H1 (cell line): ENCODE measurements around the gene AGPS.

Experiments used
- ATF3 ChIP-seq: IDR thresholded peaks from 2 replicates; pipeline ENCODE4 v1.6.1; 2011; ENCODE audit warnings: low read depth, mild to moderate bottlenecking, low read length; ENCODE audit not compliant: insufficient read depth
- CTCF ChIP-seq, 3 experiments: IDR thresholded peaks; 1 replicate in 2 of 3; 2 replicates in 1 of 3; pipeline versions ENCODE4 v1.5.1 to v1.6.1; 2011; ENCODE audit warnings: low read length in 3 of 3, mild to moderate bottlenecking in 3 of 3, inconsistent platforms in 2 of 3, low read depth in 1 of 3, moderate library complexity in 1 of 3; ENCODE audit not compliant: insufficient read depth in 1 of 3; ENCODE audit errors: control extremely low read depth in 1 of 3
- EZH2 ChIP-seq: fragments of 200-600 bp; sonication (generic); IDR thresholded peaks from 2 replicates; pipeline ENCODE4 v1.7.1; 2012; ENCODE audit warnings: low read depth, mild to moderate bottlenecking, moderate library complexity, low read length, inconsistent platforms; ENCODE audit not compliant: severe bottlenecking
- JUND ChIP-seq: IDR thresholded peaks from 2 replicates; pipeline ENCODE4 v1.6.1; 2011; ENCODE audit warnings: mild to moderate bottlenecking, improper control_type of control experiment, low read length
- MAX ChIP-seq: IDR thresholded peaks from 2 replicates; pipeline ENCODE4 v1.6.1; 2012; ENCODE audit warnings: inconsistent platforms
- NRF1 ChIP-seq: IDR thresholded peaks from 2 replicates; pipeline ENCODE4 v1.6.1; 2011; ENCODE audit warnings: mild to moderate bottlenecking, low read depth, low read length, improper control_type of control experiment
- PHF8 ChIP-seq: fragments of 200-600 bp; sonication (generic); conservative IDR thresholded peaks from 2 replicates; pipeline ENCODE4 v1.7.1; 2012; ENCODE audit warnings: low read depth, mild to moderate bottlenecking, inconsistent platforms, low read length, moderate library complexity
- POLR2A ChIP-seq, 2 experiments: IDR thresholded peaks; 1 replicate in 1 of 2; 2 replicates in 1 of 2; pipeline ENCODE4 v1.6.1; 2011; ENCODE audit warnings: low read depth in 2 of 2, low read length in 2 of 2, mild to moderate bottlenecking in 2 of 2; ENCODE audit errors: control extremely low read depth in 1 of 2
- POLR2AphosphoS5 ChIP-seq: IDR thresholded peaks from 2 replicates; pipeline ENCODE4 v1.6.1; 2011; ENCODE audit warnings: low read depth, low read length
- YY1 ChIP-seq: IDR thresholded peaks from 2 replicates; pipeline ENCODE4 v1.6.1; 2011; ENCODE audit warnings: low read depth, mild to moderate bottlenecking, low read length
- ZNF274 ChIP-seq: IDR thresholded peaks from 2 replicates; pipeline ENCODE4 v1.7.0; 2012; ENCODE audit warnings: low read length, borderline replicate concordance; ENCODE audit errors: extremely low read depth

GRCh38 chr2:177352441-177353186 is 40.0 kb upstream of the AGPS start:
- TF ChIP-seq ZNF274 (no peak), JUND (no peak), CTCF (IDR thresholded peaks at IDR 0.05; ENCODE audit: control extremely low read depth in 1 of 3, insufficient read depth in 1 of 3, low read depth in 1 of 3, low read length in 3 of 3) (no peak), PHF8 (no peak), EZH2 (no peak), YY1 (no peak), NRF1 (no peak), POLR2AphosphoS5 (no peak), MAX (no peak), ATF3 (no peak), POLR2A (IDR thresholded peaks at IDR 0.05; ENCODE audit: control extremely low read depth in 1 of 2, low read depth in 2 of 2, low read length in 2 of 2) (no peak)
